ENCODE results near the gene ZDHHC8. TPM values are rescaled to one million over a fixed set of nuclear protein-coding genes. Genes with fewer than 3 reads are reported as not detected.

ZDHHC8 gene
- total and polyA plus RNA-seq, 2 experiments from 2014 or later = 13.0 to 18.7 TPM

DNA sequence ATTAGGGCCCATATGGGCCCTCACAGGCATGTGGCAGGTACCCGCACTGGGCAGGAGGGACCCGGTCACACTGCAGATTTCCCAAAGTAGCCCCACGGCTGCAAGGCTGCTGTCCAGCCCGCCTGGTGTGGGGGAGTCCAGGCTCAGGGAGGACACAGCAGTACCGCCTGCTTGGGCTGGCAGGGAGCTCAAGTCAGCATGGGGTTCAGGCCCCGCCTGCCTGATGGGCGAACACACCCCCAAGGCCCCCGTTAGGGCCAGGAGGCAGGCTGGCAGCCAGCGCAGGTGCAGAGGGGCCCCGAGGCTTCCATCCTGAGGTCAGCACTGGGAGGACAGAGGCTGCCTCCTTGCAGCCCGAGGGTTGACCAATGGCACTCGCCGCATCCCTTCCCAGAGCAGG, 5.5 kb downstream of the ZDHHC8 start:
- Histone ChIP-seq H3K27me3 (replicated peaks; ENCODE audit: insufficient read depth) (no peaks in the 10 kb centered on the region), H3K9me2 (ENCODE audit: insufficient read depth) (no peaks in the 10 kb centered on the region), H3K9me3 (ENCODE audit: low read depth) (no peaks in the 10 kb centered on the region), H4K20me1 (ENCODE audit: insufficient read depth) (no peaks in the 10 kb centered on the region), H3K9ac (no peak overlapping the region), H3K36me3 (ENCODE audit: low read depth) (no peaks in the 10 kb centered on the region), H3K4me2 (ENCODE audit: unreplicated experiment) (no peak overlapping the region), H3F3A (ENCODE audit: insufficient read depth) (peaks cover 2% of the 10 kb centered on the region; the same call in 1 of the 2 replicates), H3K27ac (no peak overlapping the region), H3K4me1 (ENCODE audit: insufficient read depth) (peaks cover 33% of the 10 kb centered on the region), H3K79me2 (ENCODE audit: insufficient read depth) (peaks cover 72% of the 10 kb centered on the region), H2AFZ (no peak overlapping the region), H3K4me3 (no peak overlapping the region)
- TF ChIP-seq EZH2phosphoT487 (IDR thresholded peaks at IDR 0.05; ENCODE audit: insufficient read depth, low read depth) (no peak), EZH2 (IDR thresholded peaks at IDR 0.05; ENCODE audit: insufficient read depth, poor library complexity, severe bottlenecking) (no peak)
- DNase-seq = no peak
- 83 to 86% methylated on average over 11 to 13 of the region's 13 CpGs for WGBS, 2 experiments (ENCODE audit: low coverage in 1 of 2, low lambda C conversion rate in 2 of 2, missing lambda C conversion rate in 2 of 2)
- in situ Hi-C loops (cut with MboI) = no loop called here

DNA sequence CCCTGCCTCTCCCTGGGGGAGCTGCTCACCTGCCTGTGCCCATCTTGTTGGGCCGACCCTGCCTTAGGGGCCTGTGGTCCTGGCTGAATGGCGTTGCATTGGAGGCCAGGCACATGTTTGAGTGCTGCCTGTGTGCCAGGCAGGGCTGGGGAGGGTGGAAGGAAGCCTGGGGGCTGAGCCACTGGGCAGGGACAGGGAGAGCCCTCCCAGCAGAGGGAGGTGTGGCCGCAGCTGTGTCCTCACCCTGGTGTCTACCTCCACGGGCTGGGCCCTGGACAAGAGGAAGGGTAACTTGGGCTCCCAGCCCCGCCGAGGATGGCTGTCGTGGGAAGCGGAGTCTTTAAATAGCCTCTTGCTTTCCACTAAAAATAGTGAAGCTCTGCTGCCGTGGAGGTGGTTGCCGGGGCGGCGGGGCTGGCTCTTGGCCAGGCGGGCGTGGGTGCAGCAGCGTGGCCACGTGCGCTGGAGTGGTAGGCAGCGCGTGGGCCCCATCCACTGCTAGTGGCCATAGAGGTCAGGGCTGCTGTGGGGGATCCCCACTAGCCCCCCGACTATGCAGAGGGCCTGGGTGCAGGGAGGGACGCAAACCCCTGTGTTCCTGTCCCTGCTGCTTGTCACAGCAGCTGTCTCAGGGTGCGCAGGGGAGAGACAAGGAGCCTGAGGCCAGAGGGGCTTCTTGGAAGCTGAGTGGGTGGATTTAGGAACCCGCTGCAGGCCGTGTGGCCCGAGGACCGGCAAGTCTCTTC, 6.2 kb downstream of the ZDHHC8 start:
- in situ Hi-C loops (cut with MboI) = no loop called here
- no peak overlapping the region for H3K4me2 ChIP-seq (ENCODE audit: unreplicated experiment)
- peaks cover 64% of the 10 kb centered on the region for H3K79me2 ChIP-seq (ENCODE audit: insufficient read depth)
- H3K36me3 ChIP-seq (ENCODE audit: low read depth) = no peaks in the 10 kb centered on the region
- H3K4me1 ChIP-seq (ENCODE audit: insufficient read depth) = peaks cover 34% of the 10 kb centered on the region
- H3F3A ChIP-seq (ENCODE audit: insufficient read depth) = peaks cover 6% of the 10 kb centered on the region; the same call in 1 of the 2 replicates
- H3K9ac ChIP-seq = no peak overlapping the region
- H4K20me1 ChIP-seq (ENCODE audit: insufficient read depth) = no peaks in the 10 kb centered on the region
- H3K4me3 ChIP-seq = no peak overlapping the region
- no peaks in the 10 kb centered on the region for H3K27me3 ChIP-seq (replicated peaks; ENCODE audit: insufficient read depth)
- H3K9me3 ChIP-seq (ENCODE audit: low read depth) = no peaks in the 10 kb centered on the region
- DNase-seq = no peak
- TF ChIP-seq EZH2phosphoT487 (IDR thresholded peaks at IDR 0.05; ENCODE audit: insufficient read depth, low read depth) = no peak
- no peak for TF ChIP-seq EZH2 (IDR thresholded peaks at IDR 0.05; ENCODE audit: insufficient read depth, poor library complexity, severe bottlenecking)
- no peaks in the 10 kb centered on the region for H3K9me2 ChIP-seq (ENCODE audit: insufficient read depth)
- H3K27ac ChIP-seq = no peak overlapping the region
- H2AFZ ChIP-seq = no peak overlapping the region
- WGBS, 2 experiments (ENCODE audit: low coverage in 1 of 2, low lambda C conversion rate in 2 of 2, missing lambda C conversion rate in 2 of 2) = 45 to 57% methylated on average over 24 to 26 of the region's 26 CpGs

- no peak for DNase-seq
- no peak overlapping the region for H3K9ac ChIP-seq
- no peak overlapping the region for H3K27ac ChIP-seq
- H3F3A ChIP-seq (ENCODE audit: insufficient read depth) = peaks cover 6% of the 10 kb centered on the region; the same call in 1 of the 2 replicates
- in situ Hi-C loops (cut with MboI) = no loop called here
- peaks cover 29% of the 10 kb centered on the region for H3K4me1 ChIP-seq (ENCODE audit: insufficient read depth)
- 80 to 88% methylated on average over 4 of the region's 4 CpGs for WGBS, 2 experiments (ENCODE audit: low coverage in 1 of 2, low lambda C conversion rate in 2 of 2, missing lambda C conversion rate in 2 of 2)
- no peak overlapping the region for H2AFZ ChIP-seq
- H3K9me3 ChIP-seq (ENCODE audit: low read depth) = no peaks in the 10 kb centered on the region
- no peak overlapping the region for H3K4me3 ChIP-seq
- H3K27me3 ChIP-seq (replicated peaks; ENCODE audit: insufficient read depth) = no peaks in the 10 kb centered on the region
- H3K9me2 ChIP-seq (ENCODE audit: insufficient read depth) = no peaks in the 10 kb centered on the region
- H3K79me2 ChIP-seq (ENCODE audit: insufficient read depth) = peaks cover 59% of the 10 kb centered on the region
- no peak overlapping the region for H3K4me2 ChIP-seq (ENCODE audit: unreplicated experiment)
- no peaks in the 10 kb centered on the region for H3K36me3 ChIP-seq (ENCODE audit: low read depth)
- TF ChIP-seq EZH2phosphoT487 (IDR thresholded peaks at IDR 0.05; ENCODE audit: insufficient read depth, low read depth) (no peak), EZH2 (IDR thresholded peaks at IDR 0.05; ENCODE audit: insufficient read depth, poor library complexity, severe bottlenecking) (no peak)
- H4K20me1 ChIP-seq (ENCODE audit: insufficient read depth) = no peaks in the 10 kb centered on the region
Measured at GRCh38 chr22:20138417-20138738, 6.8 kb downstream of the ZDHHC8 start.

GRCh38 chr22:20138868-20139267, 7.3 kb downstream of the ZDHHC8 start:
- no peaks in the 10 kb centered on the region for H3K9me3 ChIP-seq (ENCODE audit: low read depth)
- H3K9ac ChIP-seq = no peak overlapping the region
- peaks cover 54% of the 10 kb centered on the region for H3K79me2 ChIP-seq (ENCODE audit: insufficient read depth)
- WGBS, 2 experiments (ENCODE audit: low coverage in 1 of 2, low lambda C conversion rate in 2 of 2, missing lambda C conversion rate in 2 of 2) = 91 to 92% methylated on average over 16 of the region's 16 CpGs
- H3K36me3 ChIP-seq (ENCODE audit: low read depth) = no peaks in the 10 kb centered on the region
- TF ChIP-seq EZH2phosphoT487 (IDR thresholded peaks at IDR 0.05; ENCODE audit: insufficient read depth, low read depth) = no peak
- TF ChIP-seq EZH2 (IDR thresholded peaks at IDR 0.05; ENCODE audit: insufficient read depth, poor library complexity, severe bottlenecking) = no peak
- H4K20me1 ChIP-seq (ENCODE audit: insufficient read depth) = no peaks in the 10 kb centered on the region
- in situ Hi-C loops (cut with MboI) = no loop called here
- no peaks in the 10 kb centered on the region for H3K27me3 ChIP-seq (replicated peaks; ENCODE audit: insufficient read depth)
- no peak overlapping the region for H3K4me3 ChIP-seq
- H3K4me2 ChIP-seq (ENCODE audit: unreplicated experiment) = no peak overlapping the region
- H3K27ac ChIP-seq = no peak overlapping the region
- no peak for DNase-seq
- peaks cover 6% of the 10 kb centered on the region; the same call in 1 of the 2 replicates for H3F3A ChIP-seq (ENCODE audit: insufficient read depth)
- H3K4me1 ChIP-seq (ENCODE audit: insufficient read depth) = peaks cover 25% of the 10 kb centered on the region
- no peaks in the 10 kb centered on the region for H3K9me2 ChIP-seq (ENCODE audit: insufficient read depth)
- no peak overlapping the region for H2AFZ ChIP-seq
